ENCODE measurements around the gene SELENOK.

Gene SELENOK

DNA sequence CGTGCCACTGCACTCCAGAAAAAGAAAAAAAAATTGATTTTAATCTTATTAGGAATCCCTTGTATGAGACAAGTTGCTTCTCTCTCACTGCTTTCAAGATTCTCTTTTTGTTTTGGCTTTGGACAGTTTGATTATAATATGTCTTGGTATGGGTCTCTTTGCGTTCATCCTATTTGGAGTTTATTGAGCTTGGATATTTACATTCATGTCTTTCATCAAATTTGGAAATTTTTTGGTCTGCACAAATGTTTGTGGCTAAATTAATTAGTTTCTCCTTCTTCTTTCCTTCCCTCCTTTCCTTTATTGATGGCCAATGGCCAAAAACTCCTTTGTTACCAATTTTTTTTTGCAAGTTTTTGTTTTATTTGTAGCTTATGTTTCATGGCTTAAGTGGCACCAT is 28.1 kb upstream of the SELENOK start:
- no peaks in the 10 kb centered on the region for H3K36me3 ChIP-seq (ENCODE audit: insufficient read depth, low read length)
- no peak overlapping the region for H3K4me2 ChIP-seq (ENCODE audit: low read depth, low read length, poor library complexity, severe bottlenecking)
- H3K4me1 ChIP-seq (ENCODE audit: insufficient read depth, low read length, poor library complexity, severe bottlenecking) = no peaks in the 10 kb centered on the region
- H3F3A ChIP-seq (ENCODE audit: low read depth) = no peaks in the 10 kb centered on the region
- H2AFZ ChIP-seq (ENCODE audit: low read length) = no peak overlapping the region
- H3K27me3 ChIP-seq (ENCODE audit: insufficient read depth, low read length, poor library complexity, severe bottlenecking) = no peaks in the 10 kb centered on the region
- H3K9ac ChIP-seq (ENCODE audit: low read depth, low read length, poor library complexity, severe bottlenecking) = no peak overlapping the region
- no peaks in the 10 kb centered on the region for H4K20me1 ChIP-seq (ENCODE audit: insufficient read depth, low read length, poor library complexity, severe bottlenecking)
- no peaks in the 10 kb centered on the region for H3K79me2 ChIP-seq (ENCODE audit: insufficient read depth, low read length)
- H3K9me3 ChIP-seq (ENCODE audit: insufficient read depth, low read depth, low read length) = no peaks in the 10 kb centered on the region
- H3K9me2 ChIP-seq (replicated peaks; ENCODE audit: low read depth, low read length) = no peaks in the 10 kb centered on the region
- H3K4me3 ChIP-seq (ENCODE audit: low read length, poor library complexity, severe bottlenecking) = no peak overlapping the region
- TF ChIP-seq EZH2phosphoT487 (IDR thresholded peaks at IDR 0.05; ENCODE audit: borderline replicate concordance) = no peak
- TF ChIP-seq, protein P1, sequence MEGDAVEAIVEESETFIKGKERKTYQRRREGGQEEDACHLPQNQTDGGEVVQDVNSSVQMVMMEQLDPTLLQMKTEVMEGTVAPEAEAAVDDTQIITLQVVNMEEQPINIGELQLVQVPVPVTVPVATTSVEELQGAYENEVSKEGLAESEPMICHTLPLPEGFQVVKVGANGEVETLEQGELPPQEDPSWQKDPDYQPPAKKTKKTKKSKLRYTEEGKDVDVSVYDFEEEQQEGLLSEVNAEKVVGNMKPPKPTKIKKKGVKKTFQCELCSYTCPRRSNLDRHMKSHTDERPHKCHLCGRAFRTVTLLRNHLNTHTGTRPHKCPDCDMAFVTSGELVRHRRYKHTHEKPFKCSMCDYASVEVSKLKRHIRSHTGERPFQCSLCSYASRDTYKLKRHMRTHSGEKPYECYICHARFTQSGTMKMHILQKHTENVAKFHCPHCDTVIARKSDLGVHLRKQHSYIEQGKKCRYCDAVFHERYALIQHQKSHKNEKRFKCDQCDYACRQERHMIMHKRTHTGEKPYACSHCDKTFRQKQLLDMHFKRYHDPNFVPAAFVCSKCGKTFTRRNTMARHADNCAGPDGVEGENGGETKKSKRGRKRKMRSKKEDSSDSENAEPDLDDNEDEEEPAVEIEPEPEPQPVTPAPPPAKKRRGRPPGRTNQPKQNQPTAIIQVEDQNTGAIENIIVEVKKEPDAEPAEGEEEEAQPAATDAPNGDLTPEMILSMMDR (conservative IDR thresholded peaks at IDR 0.05; ENCODE audit: low read length) = no peak

DNA sequence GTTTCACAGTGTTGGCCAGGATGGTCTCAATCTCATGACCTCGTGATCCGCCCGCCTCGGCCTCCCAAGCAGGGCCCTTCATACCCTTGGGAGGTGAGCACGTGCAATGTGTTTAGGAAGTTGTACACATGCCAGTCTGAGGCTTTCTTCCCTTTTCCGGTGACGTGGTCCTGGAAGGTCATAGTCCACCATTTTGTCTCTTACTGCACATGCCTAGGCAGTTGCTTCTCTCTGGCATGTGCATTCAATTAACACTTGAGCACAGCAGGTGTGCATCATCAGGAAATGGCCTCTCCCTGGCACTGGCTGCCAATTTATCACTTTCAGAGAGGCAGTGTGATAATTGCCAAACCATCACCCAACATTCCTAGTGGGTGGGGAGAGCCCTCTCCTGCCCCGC is 21.7 kb upstream of the SELENOK start:
- no peaks in the 10 kb centered on the region for H3K9me3 ChIP-seq (ENCODE audit: insufficient read depth, low read depth, low read length)
- no peak overlapping the region for H2AFZ ChIP-seq (ENCODE audit: low read length)
- no peak for TF ChIP-seq EZH2phosphoT487 (IDR thresholded peaks at IDR 0.05; ENCODE audit: borderline replicate concordance)
- TF ChIP-seq, protein P1 (conservative IDR thresholded peaks at IDR 0.05; ENCODE audit: low read length) = no peak
- no peak overlapping the region for H3K4me2 ChIP-seq (ENCODE audit: low read depth, low read length, poor library complexity, severe bottlenecking)
- H3F3A ChIP-seq (ENCODE audit: low read depth) = no peaks in the 10 kb centered on the region
- H3K27me3 ChIP-seq (ENCODE audit: insufficient read depth, low read length, poor library complexity, severe bottlenecking) = no peaks in the 10 kb centered on the region
- no peaks in the 10 kb centered on the region for H3K9me2 ChIP-seq (replicated peaks; ENCODE audit: low read depth, low read length)
- H3K9ac ChIP-seq (ENCODE audit: low read depth, low read length, poor library complexity, severe bottlenecking) = no peak overlapping the region
- no peak overlapping the region for H3K4me3 ChIP-seq (ENCODE audit: low read length, poor library complexity, severe bottlenecking)
- H4K20me1 ChIP-seq (ENCODE audit: insufficient read depth, low read length, poor library complexity, severe bottlenecking) = no peaks in the 10 kb centered on the region
- H3K36me3 ChIP-seq (ENCODE audit: insufficient read depth, low read length) = no peaks in the 10 kb centered on the region
- H3K4me1 ChIP-seq (ENCODE audit: insufficient read depth, low read length, poor library complexity, severe bottlenecking) = no peaks in the 10 kb centered on the region
- no peaks in the 10 kb centered on the region for H3K79me2 ChIP-seq (ENCODE audit: insufficient read depth, low read length)

DNA sequence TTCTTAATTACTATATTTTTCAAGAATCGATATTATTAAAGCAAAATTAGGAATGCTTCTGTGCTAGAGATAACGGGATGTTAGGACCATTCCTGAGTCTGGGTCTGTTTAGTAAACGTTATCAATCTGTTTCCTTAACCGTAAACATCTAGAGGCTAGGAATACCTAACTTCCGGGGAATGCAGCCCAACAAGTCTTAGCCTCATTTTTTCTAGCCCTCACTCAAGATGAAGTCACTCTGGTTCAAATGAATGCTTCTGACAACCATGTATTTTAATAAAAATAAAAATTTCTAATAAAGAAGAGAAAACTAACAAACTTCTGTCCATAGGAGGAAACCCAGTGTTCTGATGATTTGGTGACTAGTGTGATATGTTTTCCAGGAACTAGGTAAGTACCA is 11.1 kb upstream of the SELENOK start:
- Histone ChIP-seq H3K79me2 (ENCODE audit: insufficient read depth, low read length) (no peaks in the 10 kb centered on the region), H2AFZ (ENCODE audit: low read length) (no peak overlapping the region), H3K36me3 (ENCODE audit: insufficient read depth, low read length) (no peaks in the 10 kb centered on the region), H3K27me3 (ENCODE audit: insufficient read depth, low read length, poor library complexity, severe bottlenecking) (peaks cover 19% of the 10 kb centered on the region), H4K20me1 (ENCODE audit: insufficient read depth, low read length, poor library complexity, severe bottlenecking) (no peaks in the 10 kb centered on the region), H3K4me1 (ENCODE audit: insufficient read depth, low read length, poor library complexity, severe bottlenecking) (no peaks in the 10 kb centered on the region), H3K9me2 (replicated peaks; ENCODE audit: low read depth, low read length) (no peaks in the 10 kb centered on the region), H3K9ac (ENCODE audit: low read depth, low read length, poor library complexity, severe bottlenecking) (no peak overlapping the region), H3K4me3 (ENCODE audit: low read length, poor library complexity, severe bottlenecking) (no peak overlapping the region), H3K9me3 (ENCODE audit: insufficient read depth, low read depth, low read length) (no peaks in the 10 kb centered on the region), H3K4me2 (ENCODE audit: low read depth, low read length, poor library complexity, severe bottlenecking) (no peak overlapping the region), H3F3A (ENCODE audit: low read depth) (no peaks in the 10 kb centered on the region)
- TF ChIP-seq, protein P1 (conservative IDR thresholded peaks at IDR 0.05; ENCODE audit: low read length) = no peak
- no peak for TF ChIP-seq EZH2phosphoT487 (IDR thresholded peaks at IDR 0.05; ENCODE audit: borderline replicate concordance)
